Testis (tissue), 3 donors: ENCODE measurements around the gene SAMM50. TPM values are rescaled to one million over a fixed set of nuclear protein-coding genes. Genes with fewer than 3 reads are reported as not detected.

Source experiments
- DNase-seq: peaks from one replicate; pipeline ENCODE4 v3.0.0-alpha.2; 2019
- H3K27ac ChIP-seq, 2 donors: fragments of 200-600 bp; sonication (generic); one replicate each; pipeline ENCODE4 v1.5.1; 2019
- H3K27me3 ChIP-seq: fragments of 200-600 bp; sonication (generic); one replicate; pipeline ENCODE4 v1.5.1; 2019
- H3K36me3 ChIP-seq: fragments of 200-600 bp; sonication (generic); one replicate; pipeline ENCODE4 v1.5.1; 2017; ENCODE audit warnings: low read depth; ENCODE audit errors: missing control alignments
- H3K4me1 ChIP-seq: fragments of 200-600 bp; sonication (generic); one replicate; pipeline ENCODE4 v1.5.1; 2019
- H3K4me3 ChIP-seq, 2 donors: fragments of 200-600 bp; sonication (generic); one replicate each; pipeline ENCODE4 v1.5.1; 2017 to 2019
- H3K9me3 ChIP-seq: fragments of 200-600 bp; sonication (generic); one replicate; pipeline ENCODE4 v1.5.1; 2017
- POLR2A ChIP-seq: fragments of 450-650 bp; IDR thresholded peaks from one replicate; pipeline ENCODE4 v1.6.1; 2017; ENCODE audit warnings: antibody characterized with exemption, mild to moderate bottlenecking, moderate library complexity
- WGBS, 2 donors: methylation state at CpG; one replicate each; pipeline ENCODE4 v1.1.5; 2018; 5-methylcytosine and 5-hydroxymethylcytosine counted together
- intact Hi-C: fragments of 100-400 bp; cut with DNase I; formaldehyde crosslinking; loops from one replicate; pipeline ENCODE4 v1.15.1; 2023; ENCODE audit warnings: low total_unique reads
- polyA plus RNA-seq: library from polyadenylated mRNA; stranded (reverse); fragments of 350-450 nt; fragmentation: Illumina TruSeq; extraction: RNeasy Lipid Tissue Mini Kit (QIAGEN cat#74804); gene quantifications from one replicate; pipeline ENCODE4 v1.2.3, GENCODE V29; 2014; ENCODE audit warnings: low read depth, low replicate concordance; ENCODE audit not compliant: insufficient read depth
- total RNA-seq, 2 donors: library from RNA; depleted of rRNA; stranded (reverse); fragments of >200 nt; gene quantifications; one replicate each; pipeline ENCODE4 v1.2.3, GENCODE V29; 2016
- TF ChIP-seq, protein P1 (sequence below), 3 experiments: fragments of 450-650 bp in 2 of 3; fragments of 200-600 bp in 1 of 3; sonication (generic) in 1 of 3; IDR thresholded peaks; one replicate each; pipeline ENCODE4 v1.5.1; 2016 to 2019; ENCODE audit warnings: antibody characterized with exemption in 3 of 3, mild to moderate bottlenecking in 2 of 3, moderate library complexity in 1 of 3

The SAMM50 gene
- total and polyA plus RNA-seq, 3 donors from 2014 or later: 41.5 to 71.1 (median 50.3) TPM

DNA sequence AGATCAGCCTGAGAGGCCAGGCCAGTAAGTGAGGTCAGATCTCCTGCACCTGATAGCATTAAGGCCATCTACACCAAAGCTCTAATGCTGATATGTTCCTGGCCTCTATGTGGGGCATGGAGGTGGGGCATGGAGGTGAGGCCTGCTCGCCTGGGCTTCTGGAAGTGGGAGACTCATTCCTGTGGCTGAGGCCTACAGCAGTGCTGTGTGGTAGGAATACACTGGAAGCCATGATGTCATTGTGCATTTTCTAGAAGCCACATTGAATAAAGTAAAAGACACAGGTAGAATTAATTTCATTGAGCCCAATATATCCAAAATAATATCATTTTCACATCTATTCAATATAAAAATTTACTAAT lies 28.9 kb upstream of the SAMM50 start:
- intact Hi-C loops: no loop called here
- Histone ChIP-seq H3K36me3 (no peaks in the 10 kb centered on the region), H3K4me1 (peaks cover 6% of the 10 kb centered on the region), H3K4me3 (no peak overlapping the region), H3K9me3 (no peaks in the 10 kb centered on the region), H3K27me3 (no peaks in the 10 kb centered on the region), H3K27ac (no peak overlapping the region)
- no peak for DNase-seq
- TF ChIP-seq, protein P1, sequence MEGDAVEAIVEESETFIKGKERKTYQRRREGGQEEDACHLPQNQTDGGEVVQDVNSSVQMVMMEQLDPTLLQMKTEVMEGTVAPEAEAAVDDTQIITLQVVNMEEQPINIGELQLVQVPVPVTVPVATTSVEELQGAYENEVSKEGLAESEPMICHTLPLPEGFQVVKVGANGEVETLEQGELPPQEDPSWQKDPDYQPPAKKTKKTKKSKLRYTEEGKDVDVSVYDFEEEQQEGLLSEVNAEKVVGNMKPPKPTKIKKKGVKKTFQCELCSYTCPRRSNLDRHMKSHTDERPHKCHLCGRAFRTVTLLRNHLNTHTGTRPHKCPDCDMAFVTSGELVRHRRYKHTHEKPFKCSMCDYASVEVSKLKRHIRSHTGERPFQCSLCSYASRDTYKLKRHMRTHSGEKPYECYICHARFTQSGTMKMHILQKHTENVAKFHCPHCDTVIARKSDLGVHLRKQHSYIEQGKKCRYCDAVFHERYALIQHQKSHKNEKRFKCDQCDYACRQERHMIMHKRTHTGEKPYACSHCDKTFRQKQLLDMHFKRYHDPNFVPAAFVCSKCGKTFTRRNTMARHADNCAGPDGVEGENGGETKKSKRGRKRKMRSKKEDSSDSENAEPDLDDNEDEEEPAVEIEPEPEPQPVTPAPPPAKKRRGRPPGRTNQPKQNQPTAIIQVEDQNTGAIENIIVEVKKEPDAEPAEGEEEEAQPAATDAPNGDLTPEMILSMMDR (IDR thresholded peaks at IDR 0.05): no peak
- no peak for TF ChIP-seq POLR2A
- WGBS, 2 donors: 75 to 87% methylated on average over 1 of the region's 1 CpG

DNA sequence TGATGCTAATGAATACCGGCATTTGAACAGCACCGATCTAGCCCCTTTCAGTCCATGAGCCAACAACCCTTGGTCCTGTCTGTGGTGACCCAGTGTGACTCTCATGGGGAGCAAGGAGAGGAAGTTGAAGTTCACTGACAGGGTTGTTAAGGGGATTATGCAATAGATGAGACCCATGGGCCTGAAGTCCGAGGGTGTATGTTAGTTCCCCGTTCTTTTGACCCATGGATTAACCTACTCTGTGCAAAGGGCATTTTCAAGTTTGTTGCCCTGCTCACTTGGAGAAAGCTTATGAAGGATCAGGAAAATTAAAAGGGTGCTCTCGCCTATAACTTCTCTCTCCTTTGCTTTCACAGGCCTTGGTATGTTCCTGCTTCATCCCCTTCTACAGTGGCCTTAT lies 26.8 kb upstream of the SAMM50 start:
- Histone ChIP-seq H3K4me1 (peaks cover 6% of the 10 kb centered on the region), H3K4me3 (no peak overlapping the region), H3K27me3 (no peaks in the 10 kb centered on the region), H3K9me3 (no peaks in the 10 kb centered on the region), H3K36me3 (no peaks in the 10 kb centered on the region), H3K27ac (no peak overlapping the region)
- WGBS, 2 donors: 87 to 88% methylated on average over 5 of the region's 5 CpGs
- intact Hi-C loops: no loop called here
- TF ChIP-seq, protein P1 (IDR thresholded peaks at IDR 0.05): no peak
- no peak for TF ChIP-seq POLR2A
- no peak for DNase-seq

DNA sequence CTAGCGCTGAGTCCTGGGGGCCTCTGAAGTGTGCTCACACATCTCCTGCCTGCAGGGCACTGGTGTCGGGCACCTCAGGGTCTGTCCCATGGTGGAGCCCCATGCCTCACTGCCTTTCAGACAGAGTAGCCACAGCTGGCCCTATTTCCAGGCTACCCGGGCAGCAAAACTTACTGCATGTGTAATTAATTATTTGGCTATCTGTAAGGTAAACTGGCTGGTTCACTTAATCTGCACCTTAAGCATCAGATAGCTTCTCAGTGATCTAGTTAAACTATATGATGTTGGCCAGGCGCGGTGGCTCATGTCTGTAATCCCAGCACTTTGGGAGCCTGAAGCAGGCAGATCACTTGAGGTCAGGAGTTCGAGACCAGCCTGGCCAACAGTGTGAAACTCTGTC lies 26.3 kb upstream of the SAMM50 start:
- no peak overlapping the region for H3K27ac ChIP-seq
- no peaks in the 10 kb centered on the region for H3K36me3 ChIP-seq
- no peak for DNase-seq
- H3K27me3 ChIP-seq: no peaks in the 10 kb centered on the region
- no peak overlapping the region for H3K4me3 ChIP-seq
- no peaks in the 10 kb centered on the region for H3K9me3 ChIP-seq
- TF ChIP-seq, protein P1 (IDR thresholded peaks at IDR 0.05): no peak
- no peak for TF ChIP-seq POLR2A
- intact Hi-C loops: no loop called here
- WGBS, 2 donors: 85 to 96% methylated on average over 6 of the region's 6 CpGs
- peaks cover 6% of the 10 kb centered on the region for H3K4me1 ChIP-seq

DNA sequence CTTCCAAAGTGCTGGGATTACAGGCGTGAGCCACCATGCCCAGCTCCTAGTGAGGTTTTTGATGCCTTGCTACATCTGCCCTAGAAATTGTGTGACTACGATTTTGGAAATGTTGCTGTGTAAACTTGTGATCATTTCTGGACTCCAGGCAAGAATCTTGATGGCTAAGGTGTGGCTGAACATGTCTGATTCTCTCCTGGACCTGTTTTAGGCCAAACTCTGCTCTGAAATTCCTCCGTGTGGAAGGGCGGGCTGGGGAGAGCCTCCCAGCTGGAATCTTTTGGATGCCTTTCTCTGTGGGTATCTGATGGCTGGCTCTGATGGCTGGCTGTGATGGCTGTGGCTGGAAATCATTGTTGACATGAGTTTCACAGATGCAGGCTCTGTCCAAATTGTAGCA lies 23.5 kb upstream of the SAMM50 start:
- Histone ChIP-seq H3K4me3 (no peak overlapping the region), H3K27ac (no peak overlapping the region), H3K9me3 (no peaks in the 10 kb centered on the region), H3K4me1 (no peaks in the 10 kb centered on the region), H3K27me3 (no peaks in the 10 kb centered on the region), H3K36me3 (no peaks in the 10 kb centered on the region)
- intact Hi-C loops: no loop called here
- TF ChIP-seq POLR2A: no peak
- TF ChIP-seq, protein P1 (IDR thresholded peaks at IDR 0.05): no peak
- no peak for DNase-seq
- 86 to 98% methylated on average over 4 of the region's 4 CpGs for WGBS, 2 donors

DNA sequence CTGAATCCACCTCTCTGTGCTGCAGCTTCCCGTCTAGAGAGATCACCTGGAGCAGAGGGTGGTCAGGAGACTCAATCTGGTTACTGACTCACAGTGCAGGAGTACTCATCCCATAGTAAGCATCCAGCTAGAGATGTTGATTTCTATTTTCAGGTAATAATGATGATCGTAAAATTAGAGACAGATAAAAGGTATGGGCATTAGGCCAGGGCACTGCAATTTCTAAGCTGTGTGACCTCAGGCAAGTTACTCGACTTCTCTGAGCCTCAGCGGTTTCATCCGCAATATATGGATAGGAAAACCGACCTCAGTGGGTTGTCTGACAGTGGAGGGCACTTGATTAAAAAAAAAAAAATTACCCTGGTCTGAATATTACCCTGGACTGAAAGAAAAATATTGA lies 13.8 kb upstream of the SAMM50 start:
- H3K4me1 ChIP-seq: no peaks in the 10 kb centered on the region
- no peaks in the 10 kb centered on the region for H3K9me3 ChIP-seq
- no peaks in the 10 kb centered on the region for H3K27me3 ChIP-seq
- H3K36me3 ChIP-seq: no peaks in the 10 kb centered on the region
- TF ChIP-seq POLR2A: no peak
- TF ChIP-seq, protein P1 (IDR thresholded peaks at IDR 0.05): no peak
- no peak for DNase-seq
- H3K27ac ChIP-seq: no peak overlapping the region
- intact Hi-C loops: no loop called here
- no peak overlapping the region for H3K4me3 ChIP-seq
- WGBS, 2 donors: 93 to 95% methylated on average over 6 of the region's 6 CpGs
